ENCODE measurements around the gene PAPPA.

DNA sequence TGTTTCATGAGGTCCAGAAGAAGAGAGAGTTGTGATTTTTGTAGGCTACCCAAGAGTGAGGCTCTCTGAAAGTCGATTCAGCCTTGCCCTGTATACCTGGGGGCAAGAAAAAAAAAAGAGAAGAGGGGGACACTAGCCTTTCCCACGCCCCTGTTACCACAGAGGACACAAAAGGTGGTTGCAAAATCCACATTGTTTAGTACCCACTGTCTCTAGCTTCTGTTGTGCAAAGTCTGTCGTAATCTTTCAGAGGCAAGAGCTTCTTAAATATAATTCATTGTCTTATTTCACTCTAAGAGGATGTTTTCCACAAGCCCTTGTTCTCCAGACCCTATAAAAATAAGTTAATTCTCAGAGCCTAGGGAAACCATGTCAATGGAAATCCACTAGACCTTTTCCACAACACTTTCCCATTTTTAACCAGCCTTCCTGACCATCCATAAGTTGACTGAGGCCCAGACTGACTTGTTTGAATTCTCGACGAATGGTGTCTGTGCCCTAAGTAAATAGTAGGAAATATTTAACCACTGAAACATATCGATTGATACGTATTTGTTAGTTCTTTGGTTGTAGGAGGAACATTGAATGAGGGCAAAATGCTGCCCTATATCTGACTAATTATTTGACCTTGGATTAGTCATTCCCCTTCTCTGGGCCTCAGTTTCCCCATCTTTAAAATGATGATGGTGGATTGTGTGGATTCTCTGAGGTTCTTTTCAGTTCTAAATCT, 182.7 kb downstream of the PAPPA start:
- no peak for TF ChIP-seq POLR2AphosphoS5 (IDR thresholded peaks at IDR 0.05)
- TF ChIP-seq, protein P1, sequence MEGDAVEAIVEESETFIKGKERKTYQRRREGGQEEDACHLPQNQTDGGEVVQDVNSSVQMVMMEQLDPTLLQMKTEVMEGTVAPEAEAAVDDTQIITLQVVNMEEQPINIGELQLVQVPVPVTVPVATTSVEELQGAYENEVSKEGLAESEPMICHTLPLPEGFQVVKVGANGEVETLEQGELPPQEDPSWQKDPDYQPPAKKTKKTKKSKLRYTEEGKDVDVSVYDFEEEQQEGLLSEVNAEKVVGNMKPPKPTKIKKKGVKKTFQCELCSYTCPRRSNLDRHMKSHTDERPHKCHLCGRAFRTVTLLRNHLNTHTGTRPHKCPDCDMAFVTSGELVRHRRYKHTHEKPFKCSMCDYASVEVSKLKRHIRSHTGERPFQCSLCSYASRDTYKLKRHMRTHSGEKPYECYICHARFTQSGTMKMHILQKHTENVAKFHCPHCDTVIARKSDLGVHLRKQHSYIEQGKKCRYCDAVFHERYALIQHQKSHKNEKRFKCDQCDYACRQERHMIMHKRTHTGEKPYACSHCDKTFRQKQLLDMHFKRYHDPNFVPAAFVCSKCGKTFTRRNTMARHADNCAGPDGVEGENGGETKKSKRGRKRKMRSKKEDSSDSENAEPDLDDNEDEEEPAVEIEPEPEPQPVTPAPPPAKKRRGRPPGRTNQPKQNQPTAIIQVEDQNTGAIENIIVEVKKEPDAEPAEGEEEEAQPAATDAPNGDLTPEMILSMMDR (IDR thresholded peaks at IDR 0.05), result no peak
- TF ChIP-seq POLR2A (IDR thresholded peaks at IDR 0.05; ENCODE audit: low read depth), result no peak

Data from esophagus muscularis mucosa (tissue), 3 donors.